Umbilical cord (tissue), 2 donors: Measurements from ENCODE around the gene TMPRSS6. TPM values are rescaled to one million over a fixed set of nuclear protein-coding genes. Genes with fewer than 3 reads are reported as not detected.

Experiments used
- DNase-seq: peaks from one replicate; pipeline ENCODE4 v3.0.0-alpha.2; 2015; ENCODE audit warnings: low spot score
- total RNA-seq: library from RNA; depleted of rRNA; stranded (reverse); fragments of >200 nt; gene quantifications from one replicate; pipeline ENCODE4 v1.2.3, GENCODE V29; 2014; ENCODE audit warnings: low replicate concordance; ENCODE audit not compliant: insufficient read depth

The TMPRSS6 gene
- total RNA-seq, 1 donor from 2014 or later = not detected

- no peak for DNase-seq
These were observed 80.5 kb downstream of the TMPRSS6 start for GRCh38 chr22:37028692-37029674.

- no peak for DNase-seq
These were observed 82.0 kb downstream of the TMPRSS6 start for GRCh38 chr22:37027556-37027955.

- DNase-seq = no peak
These were observed 83.2 kb downstream of the TMPRSS6 start for GRCh38 chr22:37026325-37026724.

- no peak for DNase-seq
These were observed 83.9 kb downstream of the TMPRSS6 start for GRCh38 chr22:37025500-37026070.

DNA sequence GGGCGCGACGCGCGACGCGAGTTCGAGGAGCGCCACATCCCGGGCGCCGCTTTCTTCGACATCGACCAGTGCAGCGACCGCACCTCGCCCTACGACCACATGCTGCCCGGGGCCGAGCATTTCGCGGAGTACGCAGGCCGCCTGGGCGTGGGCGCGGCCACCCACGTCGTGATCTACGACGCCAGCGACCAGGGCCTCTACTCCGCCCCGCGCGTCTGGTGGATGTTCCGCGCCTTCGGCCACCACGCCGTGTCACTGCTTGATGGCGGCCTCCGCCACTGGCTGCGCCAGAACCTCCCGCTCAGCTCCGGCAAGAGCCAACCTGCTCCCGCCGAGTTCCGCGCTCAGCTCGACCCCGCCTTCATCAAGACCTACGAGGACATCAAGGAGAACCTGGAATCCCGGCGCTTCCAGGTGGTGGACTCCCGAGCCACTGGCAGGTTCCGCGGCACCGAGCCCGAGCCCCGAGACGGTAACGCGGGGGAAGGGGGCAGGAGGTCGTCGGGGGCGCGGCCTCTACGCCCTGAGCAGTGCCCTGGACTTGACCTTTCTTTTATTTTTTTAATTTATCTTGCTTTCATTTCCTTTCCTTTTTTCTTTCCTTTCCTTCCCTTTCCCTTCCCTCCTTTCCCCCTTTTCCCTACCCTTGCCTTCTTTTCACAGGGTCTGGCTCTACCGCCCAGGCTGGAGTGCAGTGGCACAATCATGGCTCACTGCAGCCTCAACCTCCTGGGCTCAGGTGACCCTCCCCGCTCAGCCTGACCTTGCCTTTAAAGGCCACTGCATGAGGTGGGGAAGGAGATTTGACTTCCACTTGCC lies 85.0 kb downstream of the TMPRSS6 start:
- DNase-seq = no peak

DNA sequence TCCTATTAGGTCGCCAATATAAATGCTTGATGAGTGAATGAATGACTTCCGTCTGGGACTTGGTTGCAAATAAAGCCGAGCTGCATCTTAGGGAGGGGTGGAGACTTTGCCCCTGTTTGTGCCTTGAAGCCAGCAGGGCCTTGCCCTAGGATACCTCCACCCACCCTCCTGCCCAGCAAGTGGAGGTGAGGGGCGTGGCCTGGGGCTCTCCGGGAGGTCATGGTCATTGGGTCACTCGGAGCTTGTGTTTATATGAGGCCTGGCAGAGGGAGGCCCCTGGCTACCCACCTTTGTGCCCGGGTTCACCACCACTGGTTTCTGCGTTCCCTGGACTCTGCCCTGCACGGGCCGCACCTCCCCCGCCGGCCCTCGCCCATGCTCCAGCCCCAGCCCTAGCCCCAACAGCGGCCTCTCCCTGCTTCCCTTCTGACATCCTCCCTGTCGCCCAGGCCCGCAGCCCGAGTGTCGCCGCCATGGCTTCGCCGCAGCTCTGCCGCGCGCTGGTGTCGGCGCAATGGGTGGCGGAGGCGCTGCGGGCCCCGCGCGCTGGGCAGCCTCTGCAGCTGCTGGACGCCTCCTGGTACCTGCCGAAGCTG lies 85.7 kb downstream of the TMPRSS6 start:
- no peak for DNase-seq

DNA sequence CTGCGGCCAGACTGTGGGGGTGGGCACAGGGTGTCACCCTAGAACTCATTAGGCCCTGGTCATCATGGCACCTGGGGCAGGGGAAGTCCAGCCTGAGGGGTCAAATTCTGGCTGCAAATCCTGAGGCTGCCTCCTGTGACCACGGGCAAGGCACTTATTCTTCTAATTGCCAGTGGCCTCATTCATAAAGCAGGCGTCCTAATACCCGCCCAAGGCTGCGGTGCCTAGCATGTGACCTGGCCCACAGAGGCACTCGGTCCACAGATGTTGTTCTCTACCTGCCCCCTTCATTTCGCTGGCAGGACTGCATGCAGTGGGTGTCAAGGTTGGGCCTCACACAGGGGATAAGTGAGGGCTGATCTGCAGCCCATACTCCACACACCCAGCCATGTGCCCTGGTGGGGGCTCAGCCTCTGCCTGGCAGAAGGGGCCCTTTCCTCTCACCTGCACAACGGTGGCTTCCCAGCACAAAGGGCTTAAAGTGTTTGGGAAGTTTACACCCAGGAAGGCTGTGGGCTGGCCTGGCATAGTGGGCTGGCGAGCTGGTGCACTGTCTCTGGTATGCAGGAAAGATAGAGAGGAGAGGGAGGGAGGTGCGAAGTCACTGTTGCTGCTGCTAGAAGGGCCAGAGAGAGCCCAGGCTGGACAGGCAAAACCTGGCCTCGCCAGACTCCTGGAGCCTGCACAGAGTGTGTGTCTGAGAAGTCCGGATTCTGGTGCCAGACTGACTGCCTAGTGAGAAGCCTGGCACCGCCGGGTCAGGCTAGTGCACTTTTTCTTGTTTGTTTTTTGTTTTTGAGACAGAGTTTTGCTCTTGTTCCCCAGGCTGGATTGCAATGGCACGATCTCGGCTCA lies 86.8 kb downstream of the TMPRSS6 start:
- no peak for DNase-seq

DNA sequence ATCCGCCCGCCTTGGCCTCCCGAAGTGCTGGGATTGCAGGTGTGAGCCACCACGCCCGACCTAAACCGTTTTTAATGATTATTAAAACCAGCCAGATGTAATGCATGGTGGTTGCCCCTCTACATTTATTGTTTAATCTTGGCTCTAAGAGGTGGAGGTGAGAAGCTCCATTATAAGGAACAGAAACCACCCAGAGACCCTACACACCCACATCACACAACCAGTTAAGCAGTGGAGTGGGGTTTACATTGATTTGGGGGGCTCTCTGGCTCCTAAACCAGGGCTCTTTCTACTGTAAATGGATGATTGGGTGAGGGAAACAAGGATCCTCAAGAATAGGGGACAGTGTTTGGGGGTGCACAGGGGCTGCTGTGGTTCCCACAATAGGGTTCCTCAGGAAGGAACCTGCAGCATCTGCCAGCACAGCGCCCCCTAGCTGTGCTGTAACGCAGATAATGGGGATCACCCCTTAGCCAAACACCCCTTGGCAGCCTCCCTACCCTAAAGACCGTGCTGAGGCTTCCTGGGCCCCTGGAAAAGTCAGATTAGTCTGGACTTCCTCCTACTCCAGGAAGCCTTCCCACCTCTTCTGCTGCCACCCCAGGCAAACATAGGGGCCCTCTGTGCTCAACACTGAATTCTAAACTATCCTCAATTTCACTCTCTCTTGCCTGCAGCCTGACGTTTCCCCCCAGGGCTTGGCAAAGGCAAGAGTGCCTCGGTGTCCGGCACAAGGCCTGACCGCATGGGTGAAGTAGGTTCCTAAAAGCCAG lies 87.6 kb downstream of the TMPRSS6 start:
- DNase-seq = no peak

DNA sequence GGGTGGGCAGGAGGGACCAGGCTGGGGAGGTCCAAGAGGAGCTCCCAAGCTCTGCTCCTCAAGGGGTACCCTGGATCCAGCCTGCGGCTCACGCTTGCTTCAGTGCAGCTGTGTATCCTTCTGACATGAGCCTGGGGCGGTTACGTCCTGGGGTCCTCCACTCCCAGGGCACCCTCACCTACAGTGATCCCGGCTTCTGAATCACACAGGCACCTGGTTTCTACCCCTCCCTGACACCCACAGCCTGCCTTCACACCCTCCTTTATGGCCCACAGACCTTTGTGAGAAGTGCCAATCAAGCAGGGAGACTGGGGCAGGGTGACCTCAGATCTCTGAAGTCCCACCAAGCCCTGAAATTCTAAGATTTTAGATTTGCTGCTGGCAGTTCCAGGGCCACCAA lies 88.5 kb downstream of the TMPRSS6 start:
- DNase-seq = no peak

DNA sequence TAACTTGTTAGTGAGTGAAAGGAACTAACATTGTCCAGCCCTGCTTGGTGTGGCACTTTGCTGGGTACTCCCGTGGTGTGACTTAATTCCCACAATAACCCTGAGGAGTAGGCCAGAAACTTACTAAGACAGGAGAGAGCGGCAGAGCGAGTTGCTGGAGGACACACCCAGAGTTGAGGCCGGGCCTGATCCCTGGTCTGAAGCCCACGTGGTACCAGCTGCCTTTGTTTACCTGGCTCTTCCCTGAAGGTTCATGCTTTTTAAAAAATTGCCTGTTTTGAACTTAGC lies 89.4 kb downstream of the TMPRSS6 start:
- peak; percentile 59 for DNase-seq

- peak; percentile 79 for DNase-seq
These were observed 90.0 kb downstream of the TMPRSS6 start, which contains the start of the genes MPST and TST for GRCh38 chr22:37019309-37020191. MPST (plus strand) TSS chr22:37019742; CDS start chr22:37019837, 95 bp downstream. TST (minus strand) TSS chr22:37019447; CDS start chr22:37018732, 715 bp downstream.

DNA sequence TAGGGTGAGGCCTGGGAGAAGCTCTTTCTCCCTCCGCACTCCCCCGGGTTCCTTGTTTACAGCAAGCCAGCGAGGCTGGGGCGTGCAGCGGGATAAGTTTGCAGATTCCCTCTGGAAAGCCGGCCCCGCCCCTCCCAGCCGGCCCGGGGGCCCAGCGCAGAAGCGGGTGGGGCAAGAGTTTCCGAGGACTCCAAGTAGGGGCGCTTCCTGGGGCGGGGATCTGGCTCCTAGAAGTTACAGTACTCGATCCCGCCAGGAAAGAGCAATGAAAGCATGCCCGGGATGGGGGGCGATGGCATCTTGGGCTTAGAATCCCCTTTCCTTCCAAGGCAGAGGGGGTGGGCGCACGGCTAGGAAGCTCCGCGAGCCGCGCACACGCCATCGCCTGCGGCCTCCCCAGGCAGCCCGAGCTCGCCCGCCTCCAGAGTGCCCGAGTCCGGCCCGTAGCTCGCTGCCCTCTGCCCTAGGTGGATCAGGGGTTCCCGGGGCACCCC lies 90.7 kb downstream of the TMPRSS6 start:
- peak; percentile 89 for DNase-seq

GRCh38 chr22:37018086-37018814 lies 91.3 kb downstream of the TMPRSS6 start:
- no peak for DNase-seq

- DNase-seq = no peak
These were observed 92.2 kb downstream of the TMPRSS6 start for GRCh38 chr22:37017356-37017755.

DNA sequence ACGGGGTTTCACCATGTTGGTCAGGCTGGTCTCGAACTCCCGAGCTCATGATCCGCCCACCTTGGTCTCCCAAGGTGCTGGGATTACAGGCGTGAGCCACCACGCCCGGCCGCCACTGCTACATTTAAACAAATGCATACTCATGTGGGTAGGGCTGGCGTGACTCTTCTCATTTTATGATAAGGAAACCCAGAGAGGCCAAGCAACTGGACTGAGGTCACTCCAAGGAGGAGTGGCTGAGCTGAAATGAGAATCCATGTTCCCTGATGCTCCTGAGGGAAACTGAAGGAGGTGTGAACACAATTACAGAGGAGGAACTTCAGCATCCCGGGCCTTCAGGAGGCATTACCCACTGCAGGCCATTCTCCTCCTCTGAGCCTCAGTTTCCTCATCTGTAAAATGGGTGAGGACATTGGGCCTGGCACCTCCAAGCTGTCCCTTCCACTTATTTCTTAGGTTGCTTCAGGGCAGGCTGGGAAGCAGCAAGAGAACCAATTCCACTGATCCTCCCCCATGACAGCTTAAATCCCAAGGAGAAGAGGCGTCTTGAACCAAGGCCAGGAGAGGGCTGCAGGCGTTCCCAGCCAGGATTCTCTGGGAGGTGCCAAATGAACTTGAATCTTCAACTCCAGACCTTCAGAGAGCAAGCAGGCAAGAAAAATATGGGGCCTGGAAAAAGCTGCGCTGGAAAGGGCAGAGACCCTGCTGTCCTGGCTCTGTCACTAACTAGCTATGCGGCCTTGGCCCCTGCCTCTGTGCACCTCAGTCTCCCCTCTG lies 93.2 kb downstream of the TMPRSS6 start:
- peak; percentile 54 for DNase-seq

DNA sequence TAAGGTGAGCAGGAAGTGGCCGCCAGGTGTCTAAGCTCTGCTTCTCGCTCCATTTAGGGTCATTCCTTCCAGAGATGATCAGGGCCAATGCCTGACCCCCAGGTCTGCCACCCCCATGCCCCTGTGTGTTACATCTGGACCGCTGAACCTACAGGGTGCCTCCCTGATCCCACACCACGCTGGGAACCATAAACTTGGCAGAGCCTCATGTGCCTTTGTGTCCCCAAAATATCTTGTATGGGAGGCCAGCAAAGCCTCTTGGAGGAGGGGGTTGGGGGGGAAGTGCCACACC lies 94.0 kb downstream of the TMPRSS6 start:
- DNase-seq = no peak
